Endothelial cell of umbilical vein (primary cell): ENCODE results near the gene TFIP11. TPM values are rescaled to one million over a fixed set of nuclear protein-coding genes. Genes with fewer than 3 reads are reported as not detected.

Experiments used
- BruUV-seq: library from RNA; stranded (reverse); fragments of 400-500 nt; replicated peaks from 2 replicates; lab custom pipeline; 2021; lab: Mats Ljungman, UMichigan
- CTCF ChIA-PET: fragments of 300-600, 350-600 bp; sonication (Branson Sonifier 250); formaldehyde crosslinking; loops from one replicate; lab custom pipeline; 2021; ENCODE audit warnings: antibody characterized with exemption, inconsistent platforms; lab: Charles Lee
- POLR2A ChIA-PET: fragments of 300-600, 350-600 bp; sonication (Branson Sonifier 250); formaldehyde crosslinking; loops from one replicate; lab custom pipeline; 2021; ENCODE audit warnings: antibody characterized with exemption, inconsistent platforms; lab: Charles Lee
- DNase-seq: peaks from one replicate; pipeline ENCODE4 v3.0.0-alpha.2; 2011; ENCODE audit warnings: low read depth, low spot score
- FAIRE-seq: peaks from 2 replicates; lab custom pipeline; 2011; peaks lifted over from hg19 to GRCh38; lab: Jason Lieb, UNC
- H2AFZ ChIP-seq: 2 replicates; pipeline ENCODE4 v1.6.0; 2012; ENCODE audit warnings: low read depth, low read length, control low read depth, inconsistent platforms
- H3K27ac ChIP-seq: 2 replicates; pipeline ENCODE4 v1.5.1; 2011; ENCODE audit warnings: low read depth, mild to moderate bottlenecking, control low read depth, low read length, moderate library complexity; ENCODE audit not compliant: insufficient read depth
- H3K27me3 ChIP-seq, 2 experiments: 2 replicates each; pipeline versions ENCODE4 v1.6.0 to v1.6.1; 2011; ENCODE audit warnings: low read length in 2 of 2, mixed read lengths in 1 of 2; ENCODE audit not compliant: control insufficient read depth in 2 of 2, insufficient read depth in 2 of 2
- H3K36me3 ChIP-seq, 2 experiments: 2 replicates in 1 of 2; 3 replicates in 1 of 2; pipeline ENCODE4 v1.5.1; 2011; ENCODE audit warnings: low read length in 2 of 2, mild to moderate bottlenecking in 1 of 2, moderate library complexity in 1 of 2; ENCODE audit not compliant: control insufficient read depth in 2 of 2, insufficient read depth in 2 of 2; ENCODE audit errors: extremely low read depth in 1 of 2
- H3K4me1 ChIP-seq: 3 replicates; pipeline ENCODE4 v1.5.1; 2011; ENCODE audit warnings: mild to moderate bottlenecking, low read length; ENCODE audit not compliant: control insufficient read depth, insufficient read depth; ENCODE audit errors: extremely low read depth
- H3K4me2 ChIP-seq: 2 replicates; pipeline ENCODE4 v1.6.1; 2011; ENCODE audit warnings: low read length, control low read depth, mixed read lengths; ENCODE audit not compliant: insufficient read depth
- H3K4me3 ChIP-seq, 3 experiments: fragments of 200-600 bp in 1 of 3; sonication (generic), shearing (Covaris generic) in 1 of 3; replicated peaks in 1 of 3; 2 replicates each; pipeline ENCODE4 v1.5.1; 2011 to 2016; ENCODE audit warnings: control low read depth in 3 of 3, low read length in 3 of 3, mild to moderate bottlenecking in 2 of 3, inconsistent platforms in 1 of 3, low read depth in 1 of 3, moderate library complexity in 1 of 3; ENCODE audit not compliant: insufficient read depth in 1 of 3
- H3K79me2 ChIP-seq: 2 replicates; pipeline ENCODE4 v1.6.0; 2012; ENCODE audit warnings: low read length, inconsistent platforms; ENCODE audit not compliant: control insufficient read depth, insufficient read depth
- H3K9ac ChIP-seq: replicated peaks from 2 replicates; pipeline ENCODE3; 2011; ENCODE audit warnings: low read length, control low read depth; ENCODE audit not compliant: insufficient read depth; ENCODE audit errors: extremely low read depth
- H3K9me1 ChIP-seq: replicated peaks from 3 replicates; pipeline ENCODE4 v1.6.0; 2011; ENCODE audit warnings: mild to moderate bottlenecking, low read length; ENCODE audit not compliant: control insufficient read depth, insufficient read depth; ENCODE audit errors: extremely low read depth
- H3K9me3 ChIP-seq: replicated peaks from 2 replicates; pipeline ENCODE4 v1.5.1; 2012; ENCODE audit warnings: low read length, inconsistent platforms; ENCODE audit not compliant: control insufficient read depth, insufficient read depth
- H4K20me1 ChIP-seq: replicated peaks from 2 replicates; pipeline ENCODE3; 2011; ENCODE audit warnings: mild to moderate bottlenecking, low read length; ENCODE audit not compliant: control insufficient read depth, insufficient read depth; ENCODE audit errors: extremely low read depth
- EZH2 ChIP-seq: IDR thresholded peaks from 2 replicates; pipeline ENCODE4 v1.6.1; 2012; ENCODE audit warnings: borderline replicate concordance, low read depth, mild to moderate bottlenecking, moderate library complexity, low read length, inconsistent platforms; ENCODE audit not compliant: severe bottlenecking
- FOS ChIP-seq: IDR thresholded peaks from 2 replicates; pipeline ENCODE4 v1.6.1; 2011; ENCODE audit warnings: mild to moderate bottlenecking, low read length, moderate library complexity, borderline replicate concordance; ENCODE audit not compliant: insufficient read depth
- GATA2 ChIP-seq: IDR thresholded peaks from 2 replicates; pipeline ENCODE4 v1.7.0; 2011; ENCODE audit warnings: low read depth, mild to moderate bottlenecking, moderate library complexity, mixed read lengths, low read length; ENCODE audit not compliant: insufficient read length, insufficient read depth
- MAX ChIP-seq: IDR thresholded peaks from 2 replicates; pipeline ENCODE4 v1.6.1; 2011; ENCODE audit not compliant: insufficient read depth, insufficient read length
- MYC ChIP-seq: IDR thresholded peaks from one replicate; pipeline ENCODE4 v1.6.1; 2011; ENCODE audit warnings: mild to moderate bottlenecking, low read depth, low read length
- POLR2AphosphoS5 ChIP-seq: IDR thresholded peaks from 2 replicates; pipeline ENCODE4 v1.6.1; 2012; ENCODE audit warnings: low read depth, mild to moderate bottlenecking, control low read depth, low read length, moderate library complexity; ENCODE audit not compliant: insufficient read depth
- dilution Hi-C: fragments of 300-500 bp; cut with MboI; formaldehyde crosslinking; loops from one replicate; pipeline ENCODE4 v1.15.0; 2019; ENCODE audit warnings: low sequenced_read_pairs; ENCODE audit not compliant: extremely low pct_ligation_motif_present
- intact Hi-C: fragments of 100-400 bp; cut with micrococcal nuclease; formaldehyde crosslinking; loops from one replicate; pipeline ENCODE4 v1.10.0; 2022
- polyA plus RNA-seq, 4 experiments: library from polyadenylated mRNA; depleted of rRNA in 3 of 4; stranded (reverse) in 3 of 4; unstranded in 1 of 4; fragments of >200 nt; gene quantifications; 2 replicates each; pipeline versions ENCODE4 v1.2.1 to v1.2.3, GENCODE V29; 2011 to 2012; ENCODE audit warnings: missing spikeins in 1 of 4
- total RNA-seq: library from RNA; stranded (reverse); gene quantifications from 2 replicates; pipeline ENCODE4 v1.2.3, GENCODE V29; 2021
- TF ChIP-seq, protein P1 (sequence below), 2 donors: IDR thresholded peaks; 1 replicate in 1 of 2; 2 replicates in 1 of 2; pipeline ENCODE4 v1.5.1; 2011; ENCODE audit warnings: low read length in 2 of 2, mild to moderate bottlenecking in 2 of 2, moderate library complexity in 2 of 2, control low read depth in 1 of 2, inconsistent platforms in 1 of 2, low read depth in 1 of 2; ENCODE audit not compliant: insufficient read depth in 1 of 2; ENCODE audit errors: extremely low read depth in 1 of 2

Gene TFIP11
- total and polyA plus RNA-seq, 2 donors (not counting 3 experiments of a cell fraction or from before 2014, with no cell fraction given), result 35.7 to 54.9 TPM

GRCh38 chr22:26445577-26446275 lies 66.5 kb downstream of the TFIP11 start:
- Histone ChIP-seq H3K4me3 (no peak overlapping the region), H3K9ac (no peak overlapping the region), H3K4me1 (no peaks in the 10 kb centered on the region), H3K9me1 (no peaks in the 10 kb centered on the region), H3K79me2 (no peaks in the 10 kb centered on the region), H3K36me3 (peaks cover 0 to 2% of the 10 kb centered on the region in 2 experiments), H3K9me3 (no peaks in the 10 kb centered on the region), H3K27ac (no peak overlapping the region), H2AFZ (no peak overlapping the region), H3K4me2 (no peak overlapping the region), H3K27me3 (no peaks in the 10 kb centered on the region), H4K20me1 (no peaks in the 10 kb centered on the region)
- FAIRE-seq (no peak), DNase-seq (no peak)
- BruUV-seq, result no TSS peak
- CTCF ChIA-PET, result interaction anchor here (1.1 kb wide), 2 partner anchors 78 to 81 kb away, joined by 3 to 4 read pairs; no protein-coding TSS in a partner anchor
- dilution Hi-C loops (no loop called here), intact Hi-C loops (no loop called here)
- POLR2A ChIA-PET, result no interaction called here
- TF ChIP-seq MAX (no peak), POLR2AphosphoS5 (no peak), MYC (no peak), EZH2 (no peak), GATA2 (no peak), FOS (no peak)
- TF ChIP-seq, protein P1, sequence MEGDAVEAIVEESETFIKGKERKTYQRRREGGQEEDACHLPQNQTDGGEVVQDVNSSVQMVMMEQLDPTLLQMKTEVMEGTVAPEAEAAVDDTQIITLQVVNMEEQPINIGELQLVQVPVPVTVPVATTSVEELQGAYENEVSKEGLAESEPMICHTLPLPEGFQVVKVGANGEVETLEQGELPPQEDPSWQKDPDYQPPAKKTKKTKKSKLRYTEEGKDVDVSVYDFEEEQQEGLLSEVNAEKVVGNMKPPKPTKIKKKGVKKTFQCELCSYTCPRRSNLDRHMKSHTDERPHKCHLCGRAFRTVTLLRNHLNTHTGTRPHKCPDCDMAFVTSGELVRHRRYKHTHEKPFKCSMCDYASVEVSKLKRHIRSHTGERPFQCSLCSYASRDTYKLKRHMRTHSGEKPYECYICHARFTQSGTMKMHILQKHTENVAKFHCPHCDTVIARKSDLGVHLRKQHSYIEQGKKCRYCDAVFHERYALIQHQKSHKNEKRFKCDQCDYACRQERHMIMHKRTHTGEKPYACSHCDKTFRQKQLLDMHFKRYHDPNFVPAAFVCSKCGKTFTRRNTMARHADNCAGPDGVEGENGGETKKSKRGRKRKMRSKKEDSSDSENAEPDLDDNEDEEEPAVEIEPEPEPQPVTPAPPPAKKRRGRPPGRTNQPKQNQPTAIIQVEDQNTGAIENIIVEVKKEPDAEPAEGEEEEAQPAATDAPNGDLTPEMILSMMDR (IDR thresholded peaks at IDR 0.05; ENCODE audit: extremely low read depth in 1 of 2, insufficient read depth in 1 of 2, low read depth in 1 of 2, low read length in 2 of 2), result no peak
